HCT116 (cell line): ENCODE measurements around the gene RGS7. TPM values are rescaled to one million over a fixed set of nuclear protein-coding genes. Genes with fewer than 3 reads are reported as not detected.
"Not testable (repeated sequence)": the region's sequence is repeated elsewhere in the genome, so short reads cannot be mapped to it uniquely, and the experiment has no call there.

Experiments
- ATAC-seq: fragments of 200-7000 bp; cut with Tn5 transposase; 2 replicates; pipeline ENCODE4 v1.9.1; 2020; ENCODE audit warnings: mild to moderate bottlenecking, moderate library complexity
- BruUV-seq: library from RNA; stranded (reverse); fragments of 400-500 nt; replicated peaks from 2 replicates; lab custom pipeline; 2021; lab: Mats Ljungman, UMichigan
- CTCF ChIA-PET: fragments of 300-600 bp; sonication (Branson Sonifier 250); formaldehyde crosslinking; loops from one replicate; lab custom pipeline; 2021; ENCODE audit warnings: antibody characterized with exemption; lab: Charles Lee
- POLR2A ChIA-PET: fragments of 300-600, 350-600 bp; sonication (Branson Sonifier 250); formaldehyde crosslinking; loops from one replicate; lab custom pipeline; 2021; ENCODE audit warnings: antibody characterized with exemption; lab: Charles Lee
- RAD21 ChIA-PET, 2 experiments: fragments of 300-600 bp; sonication (Branson Sonifier 250); formaldehyde crosslinking; loops; one replicate each; lab custom pipeline; 2023; ENCODE audit warnings: low total read pairs in 2 of 2; ENCODE audit not compliant: uncharacterized antibody in 2 of 2, unreplicated experiment in 2 of 2, low non-redundant PET in 1 of 2; lab: Charles Lee
- DNase-seq: peaks from one replicate; pipeline ENCODE4 v3.0.0-alpha.2; 2010; ENCODE audit warnings: low read depth, low spot score
- H2AFZ ChIP-seq: fragments of 200-600 bp; shearing (Covaris generic), sonication (generic); 2 replicates; pipeline ENCODE4 v1.6.1; 2017; ENCODE audit warnings: low read depth, mixed run types, mixed read lengths, antibody characterized with exemption, low read length; ENCODE audit not compliant: poor library complexity, severe bottlenecking
- H3K27ac ChIP-seq: 2 replicates; pipeline ENCODE4 v1.5.1; 2012; ENCODE audit warnings: low read depth, low read length
- H3K27me3 ChIP-seq: fragments of 200-600 bp; sonication (generic); 2 replicates; pipeline ENCODE4 v1.6.1; 2016; ENCODE audit warnings: mixed run types, low read length, mixed read lengths; ENCODE audit not compliant: insufficient read depth
- H3K36me3 ChIP-seq, 2 experiments: fragments of 200-500 bp in 1 of 2; fragments of 200-600 bp in 1 of 2; sonication (Bioruptor generic) in 1 of 2; sonication (generic) in 1 of 2; 2 replicates each; pipeline versions ENCODE4 v1.5.1 to v1.6.1; 2014 to 2016; ENCODE audit warnings: low read length in 2 of 2, inconsistent platforms in 1 of 2, mixed read lengths in 1 of 2, mixed run types in 1 of 2; ENCODE audit not compliant: insufficient read depth in 2 of 2, control insufficient read depth in 1 of 2
- H3K4me1 ChIP-seq, 2 experiments: fragments of 200-600 bp in 1 of 2; sonication (generic) in 1 of 2; 2 replicates each; pipeline versions ENCODE4 v1.5.1 to v1.6.1; 2012 to 2017; ENCODE audit warnings: low read length in 2 of 2, inconsistent platforms in 1 of 2, mild to moderate bottlenecking in 1 of 2, mixed read lengths in 1 of 2, mixed run types in 1 of 2, moderate library complexity in 1 of 2; ENCODE audit not compliant: insufficient read depth in 2 of 2, control insufficient read depth in 1 of 2
- H3K4me2 ChIP-seq: fragments of 200-600 bp; sonication (generic); 2 replicates; pipeline ENCODE4 v1.6.1; 2017; ENCODE audit warnings: mixed run types, low read length, mixed read lengths
- H3K4me3 ChIP-seq, 2 experiments: fragments of 200-600 bp in 1 of 2; sonication (generic) in 1 of 2; replicated peaks in 1 of 2; 2 replicates each; pipeline ENCODE4 v1.5.1; 2011 to 2016; ENCODE audit warnings: low read length in 2 of 2, control low read depth in 1 of 2, low read depth in 1 of 2, mild to moderate bottlenecking in 1 of 2, mixed read lengths in 1 of 2, mixed run types in 1 of 2
- H3K79me2 ChIP-seq: fragments of 200-600 bp; sonication (generic); 2 replicates; pipeline ENCODE4 v1.6.1; 2017; ENCODE audit warnings: mild to moderate bottlenecking, mixed run types, low read length, moderate library complexity, mixed read lengths; ENCODE audit not compliant: insufficient read depth
- H3K9ac ChIP-seq: fragments of 200-600 bp; sonication (generic); 2 replicates; pipeline ENCODE4 v1.6.1; 2016; ENCODE audit warnings: low read length, mixed read lengths
- H3K9me2 ChIP-seq: fragments of 200-600 bp; sonication (generic), shearing (Covaris generic); 2 replicates; pipeline ENCODE4 v1.6.1; 2017; ENCODE audit warnings: mixed run types, mild to moderate bottlenecking, moderate library complexity; ENCODE audit not compliant: insufficient read depth
- H3K9me3 ChIP-seq, 2 experiments: fragments of 200-500 bp in 1 of 2; fragments of 200-600 bp in 1 of 2; sonication (Bioruptor generic) in 1 of 2; sonication (generic) in 1 of 2; 2 replicates each; pipeline ENCODE4 v1.6.1; 2014 to 2017; ENCODE audit warnings: low read length in 2 of 2, mixed read lengths in 2 of 2, inconsistent platforms in 1 of 2, low read depth in 1 of 2, mild to moderate bottlenecking in 1 of 2, mixed run types in 1 of 2, moderate library complexity in 1 of 2; ENCODE audit not compliant: control insufficient read depth in 1 of 2, insufficient read depth in 1 of 2
- H4K20me1 ChIP-seq: fragments of 200-600 bp; sonication (generic), shearing (Covaris generic); 2 replicates; pipeline ENCODE4 v1.6.1; 2017; ENCODE audit warnings: mixed run types, mild to moderate bottlenecking, moderate library complexity; ENCODE audit not compliant: insufficient read depth
- CEBPB ChIP-seq: IDR thresholded peaks from 2 replicates; pipeline ENCODE4 v1.6.1; 2012; ENCODE audit warnings: low read depth
- EGR1 ChIP-seq: IDR thresholded peaks from 2 replicates; pipeline ENCODE4 v1.6.1; 2012; ENCODE audit warnings: low read depth
- EZH2 ChIP-seq: fragments of 200-600 bp; sonication (generic); IDR thresholded peaks from 2 replicates; pipeline ENCODE4 v1.6.1; 2017; ENCODE audit warnings: antibody characterized with exemption, mixed run types
- JUND ChIP-seq: IDR thresholded peaks from 2 replicates; pipeline ENCODE4 v1.6.1; 2012
- MAX ChIP-seq: IDR thresholded peaks from 2 replicates; pipeline ENCODE4 v1.6.1; 2012
- POLR2AphosphoS5 ChIP-seq: IDR thresholded peaks from 2 replicates; pipeline ENCODE4 v1.6.1; 2011; ENCODE audit warnings: mild to moderate bottlenecking, low read depth, low read length, moderate library complexity
- RAD21 ChIP-seq: IDR thresholded peaks from 2 replicates; pipeline ENCODE4 v1.6.1; 2012; ENCODE audit warnings: low read depth, mild to moderate bottlenecking
- SIN3A ChIP-seq: IDR thresholded peaks from 2 replicates; pipeline ENCODE4 v1.6.1; 2012; ENCODE audit warnings: low read depth
- SRF ChIP-seq: IDR thresholded peaks from 2 replicates; pipeline ENCODE4 v1.6.1; 2012; ENCODE audit warnings: low read depth
- ZBTB33 ChIP-seq: IDR thresholded peaks from 2 replicates; pipeline ENCODE4 v1.6.1; 2011; ENCODE audit warnings: mild to moderate bottlenecking, low read length, moderate library complexity; ENCODE audit not compliant: insufficient replicate concordance; ENCODE audit errors: extremely low read depth
- ZNF274 ChIP-seq: fragments of 200-500 bp; sonication (Bioruptor generic); IDR thresholded peaks from 2 replicates; pipeline ENCODE4 v1.6.1; 2014; ENCODE audit warnings: mild to moderate bottlenecking, low read depth, low read length, inconsistent platforms
- intact Hi-C: fragments of 100-400 bp; cut with micrococcal nuclease; formaldehyde crosslinking; loops from 2 replicates; pipeline ENCODE4 v1.10.0; 2022
- total RNA-seq: library from RNA; stranded (reverse); gene quantifications from one replicate; pipeline ENCODE4 v1.2.1, GENCODE V29; 2021; ENCODE audit not compliant: unreplicated experiment

RGS7 gene
- total RNA-seq, 1 experiment from 2014 or later: not detected

- H3K4me3 ChIP-seq, RAD21 ChIA-PET, H4K20me1 ChIP-seq, H3K4me2 ChIP-seq, H3K27me3 ChIP-seq, H3K79me2 ChIP-seq, CTCF ChIA-PET, H3K9me3 ChIP-seq, POLR2A ChIA-PET, H3K27ac ChIP-seq, ATAC-seq, DNase-seq, H2AFZ ChIP-seq, H3K9ac ChIP-seq, intact Hi-C loops, H3K4me1 ChIP-seq, H3K36me3 ChIP-seq, BruUV-seq, H3K9me2 ChIP-seq: not testable (repeated sequence)
These were observed 268.9 kb downstream of the RGS7 start for GRCh38 chr1:241088075-241088474.

- no peak overlapping the region for H3K4me2 ChIP-seq
- intact Hi-C loops: no loop called here
- DNase-seq: no peak
- H3K9me3 ChIP-seq: peaks cover 0 to 3% of the 10 kb centered on the region in 2 experiments; a peak in 2 of 4 replicates
- ATAC-seq: no peak
- ChIA-PET CTCF (no interaction called here), POLR2A (no interaction called here), RAD21 (no interaction called here)
- no peaks in the 10 kb centered on the region for H3K79me2 ChIP-seq
- no peak overlapping the region for H2AFZ ChIP-seq
- H3K4me3 ChIP-seq: no peak overlapping the region
- H4K20me1 ChIP-seq: no peaks in the 10 kb centered on the region
- TF ChIP-seq ZNF274 (no peak), EGR1 (no peak), EZH2 (no peak), SRF (no peak), MAX (no peak), SIN3A (no peak), ZBTB33 (no peak), JUND (no peak), CEBPB (no peak), RAD21 (no peak), POLR2AphosphoS5 (no peak)
- H3K9me2 ChIP-seq: no peaks in the 10 kb centered on the region
- H3K4me1 ChIP-seq: no peaks in the 10 kb centered on the region
- no peak overlapping the region for H3K9ac ChIP-seq
- no peaks in the 10 kb centered on the region for H3K27me3 ChIP-seq
- no TSS peak for BruUV-seq
- H3K36me3 ChIP-seq: no peaks in the 10 kb centered on the region
- no peak overlapping the region for H3K27ac ChIP-seq
These were observed 270.3 kb downstream of the RGS7 start for GRCh38 chr1:241086686-241087085.
